ENCODE measurements around the gene BCDIN3D.

BCDIN3D gene

GRCh38 chr12:49798934-49799333 lies 44.0 kb downstream of the BCDIN3D start:
- no peak for TF ChIP-seq CTCF (IDR thresholded peaks at IDR 0.05; ENCODE audit: low read depth, low read length)
- H3K4me3 ChIP-seq (ENCODE audit: low read depth, low read length) = no peak overlapping the region

- no peak for TF ChIP-seq CTCF (IDR thresholded peaks at IDR 0.05; ENCODE audit: low read depth, low read length)
- H3K4me3 ChIP-seq (ENCODE audit: low read depth, low read length) = no peak overlapping the region
These were observed 44.7 kb downstream of the BCDIN3D start for GRCh38 chr12:49798248-49798647.

GRCh38 chr12:49797449-49797776 lies 45.5 kb downstream of the BCDIN3D start:
- H3K4me3 ChIP-seq (ENCODE audit: low read depth, low read length) = no peak overlapping the region
- no peak for TF ChIP-seq CTCF (IDR thresholded peaks at IDR 0.05; ENCODE audit: low read depth, low read length)

- TF ChIP-seq CTCF (IDR thresholded peaks at IDR 0.05; ENCODE audit: low read depth, low read length) = no peak
- H3K4me3 ChIP-seq (ENCODE audit: low read depth, low read length) = no peak overlapping the region
These were observed 46.1 kb downstream of the BCDIN3D start for GRCh38 chr12:49796606-49797448.

GRCh38 chr12:49796155-49796554 lies 46.8 kb downstream of the BCDIN3D start:
- TF ChIP-seq CTCF (IDR thresholded peaks at IDR 0.05; ENCODE audit: low read depth, low read length) = no peak
- H3K4me3 ChIP-seq (ENCODE audit: low read depth, low read length) = no peak overlapping the region

GRCh38 chr12:49795654-49796105 lies 47.2 kb downstream of the BCDIN3D start:
- H3K4me3 ChIP-seq (ENCODE audit: low read depth, low read length) = no peak overlapping the region
- TF ChIP-seq CTCF (IDR thresholded peaks at IDR 0.05; ENCODE audit: low read depth, low read length) = no peak

- TF ChIP-seq CTCF (IDR thresholded peaks at IDR 0.05; ENCODE audit: low read depth, low read length) = no peak
- no peak overlapping the region for H3K4me3 ChIP-seq (ENCODE audit: low read depth, low read length)
These were observed 47.9 kb downstream of the BCDIN3D start for GRCh38 chr12:49794811-49795653.

Measured in WI38 (cell line).